Activated T-helper 1 cell treated with anti-CD3 and anti-CD28 coated beads, Interleukin-2, amount 50 U/mL, for 16 hours (primary cell): ENCODE results near the gene COG5.
"Not testable (repeated sequence)": the region's sequence is repeated elsewhere in the genome, so short reads cannot be mapped to it uniquely, and the experiment has no call there.

ENCODE experiments used
- DNase-seq, 2 donors: peaks; one replicate each; pipeline ENCODE4 v3.0.0-alpha.2; 2020; ENCODE audit warnings: low read depth in 1 of 2, low spot score in 1 of 2

COG5 gene

GRCh38 chr7:107580716-107581383, 17.1 kb upstream of the COG5 start:
- no peak for DNase-seq

GRCh38 chr7:107579885-107580715, 16.4 kb upstream of the COG5 start, which contains the start of gene BCAP29:
Gene BCAP29, plus strand, starts transcription at chr7:107580246. Its CDS starts 527 bp downstream, at chr7:107580773.
- DNase-seq = peak; percentile 24 to 58

- DNase-seq = no peak
These were observed 15.8 kb upstream of the COG5 start for GRCh38 chr7:107579554-107579884.

GRCh38 chr7:107573537-107573936, 9.8 kb upstream of the COG5 start:
- no peak for DNase-seq

GRCh38 chr7:107570298-107570697, 6.6 kb upstream of the COG5 start:
- DNase-seq = no peak

GRCh38 chr7:107564553-107565298, 1.0 kb upstream of the COG5 start:
- DNase-seq = no peak

GRCh38 chr7:107563081-107563774, 492 bp downstream of the COG5 start:
- DNase-seq = no peak

- DNase-seq = no peak
These were observed 2.7 kb downstream of the COG5 start for GRCh38 chr7:107560898-107561516.

- DNase-seq = no peak
These were observed 3.9 kb downstream of the COG5 start for GRCh38 chr7:107559864-107560263.

- DNase-seq = no peak
These were observed 7.8 kb downstream of the COG5 start for GRCh38 chr7:107555893-107556292.

GRCh38 chr7:107551936-107552335, 11.8 kb downstream of the COG5 start:
- DNase-seq = no peak

GRCh38 chr7:107544848-107545591, 18.7 kb downstream of the COG5 start:
- DNase-seq = no peak

- DNase-seq = no peak
These were observed 20.3 kb downstream of the COG5 start for GRCh38 chr7:107543338-107543993.

- no peak for DNase-seq
These were observed 25.7 kb downstream of the COG5 start for GRCh38 chr7:107538001-107538400.

- not testable (repeated sequence) for DNase-seq
These were observed 26.5 kb downstream of the COG5 start for GRCh38 chr7:107537228-107537627.

- DNase-seq = no peak
These were observed 29.6 kb downstream of the COG5 start for GRCh38 chr7:107534139-107534538.

GRCh38 chr7:107530751-107531150, 33.0 kb downstream of the COG5 start:
- no peak for DNase-seq

- DNase-seq = no peak
These were observed 35.3 kb downstream of the COG5 start for GRCh38 chr7:107528461-107528860.

GRCh38 chr7:107527196-107527595, 36.5 kb downstream of the COG5 start:
- no peak for DNase-seq

GRCh38 chr7:107526672-107527071, 37.0 kb downstream of the COG5 start:
- DNase-seq = no peak
